ENCODE data around the gene MAL. TPM values are rescaled to one million over a fixed set of nuclear protein-coding genes. Genes with fewer than 3 reads are reported as not detected.
A peak's percentile ranks its signal among the peaks of the same experiment; 100 is the strongest.

MAL gene
- total RNA-seq, 4 donors from 2014 or later: 469 to 1,903 (median 516) TPM

GRCh38 chr2:95015261-95015912 lies 10.1 kb upstream of the MAL start:
- no peak for DNase-seq
- H3K36me3 ChIP-seq: no peaks in the 10 kb centered on the region
- intact Hi-C loops (cut with DNase I): no loop called here
- 73 to 74% methylated on average over 13 of the region's 15 CpGs for WGBS, 2 donors
- peaks cover 0 to 3% (median 0%) of the 10 kb centered on the region in 4 donors for H3K27me3 ChIP-seq
- no peak overlapping the region for H3K4me3 ChIP-seq
- TF ChIP-seq POLR2A (IDR thresholded peaks at IDR 0.05) (no peak), CTCF (IDR thresholded peaks at IDR 0.05) (no peak)
- no peak overlapping the region for H3K27ac ChIP-seq
- peaks cover 9 to 58% (median 13%) of the 10 kb centered on the region in 3 donors for H3K4me1 ChIP-seq
- H3K9me3 ChIP-seq: no peaks in the 10 kb centered on the region

- H3K9me3 ChIP-seq: no peaks in the 10 kb centered on the region
- intact Hi-C loops (cut with DNase I): no loop called here
- no peak overlapping the region for H3K4me3 ChIP-seq
- H3K4me1 ChIP-seq: peaks cover 13 to 70% (median 14%) of the 10 kb centered on the region in 3 donors
- 76 to 100% methylated on average over 3 to 4 of the region's 9 CpGs for WGBS, 2 donors
- H3K36me3 ChIP-seq: no peaks in the 10 kb centered on the region
- H3K27ac ChIP-seq: peak overlapping the region; percentile 75 to 91 (median 88)
- DNase-seq: no peak
- H3K27me3 ChIP-seq: peaks cover 0 to 4% (median 0%) of the 10 kb centered on the region in 4 donors
- no peak for TF ChIP-seq POLR2A (IDR thresholded peaks at IDR 0.05)
- no peak for TF ChIP-seq CTCF (IDR thresholded peaks at IDR 0.05)
These were observed 8.9 kb upstream of the MAL start for GRCh38 chr2:95016616-95017015.

GRCh38 chr2:95017071-95017501 lies 8.4 kb upstream of the MAL start:
- Histone ChIP-seq H3K4me3 (no peak overlapping the region), H3K36me3 (no peaks in the 10 kb centered on the region), H3K27ac (peak overlapping the region; percentile 75 to 91 (median 88)), H3K27me3 (peaks cover 0 to 8% (median 0%) of the 10 kb centered on the region in 4 donors), H3K9me3 (no peaks in the 10 kb centered on the region), H3K4me1 (peaks cover 13 to 75% (median 18%) of the 10 kb centered on the region in 3 donors)
- intact Hi-C loops (cut with DNase I): no loop called here
- DNase-seq: no peak
- WGBS, 2 donors: 46 to 54% methylated on average over 7 to 8 of the region's 9 CpGs
- no peak for TF ChIP-seq POLR2A (IDR thresholded peaks at IDR 0.05)
- no peak for TF ChIP-seq CTCF (IDR thresholded peaks at IDR 0.05)

GRCh38 chr2:95017836-95018235 lies 7.7 kb upstream of the MAL start:
- H3K36me3 ChIP-seq: no peaks in the 10 kb centered on the region
- peaks cover 13 to 82% (median 26%) of the 10 kb centered on the region in 3 donors for H3K4me1 ChIP-seq
- H3K4me3 ChIP-seq: no peak overlapping the region
- 80 to 92% methylated on average over 8 to 9 of the region's 12 CpGs for WGBS, 2 donors
- intact Hi-C loops (cut with DNase I): no loop called here
- no peak for DNase-seq
- no peaks in the 10 kb centered on the region for H3K9me3 ChIP-seq
- peak overlapping the region; percentile 75 to 91 (median 88) for H3K27ac ChIP-seq
- TF ChIP-seq POLR2A (IDR thresholded peaks at IDR 0.05): no peak
- H3K27me3 ChIP-seq: peaks cover 0 to 16% (median 0%) of the 10 kb centered on the region in 4 donors

- WGBS, 2 donors: 77 to 84% methylated on average over 8 to 9 of the region's 10 CpGs
- peaks cover 0 to 21% (median 0%) of the 10 kb centered on the region in 4 donors for H3K27me3 ChIP-seq
- H3K4me3 ChIP-seq: no peak overlapping the region
- no peak for DNase-seq
- H3K4me1 ChIP-seq: peaks cover 13 to 87% (median 28%) of the 10 kb centered on the region in 3 donors
- TF ChIP-seq POLR2A (IDR thresholded peaks at IDR 0.05) (no peak), CTCF (IDR thresholded peaks at IDR 0.05) (no peak)
- intact Hi-C loops (cut with DNase I): no loop called here
- no peaks in the 10 kb centered on the region for H3K9me3 ChIP-seq
- peak overlapping the region; percentile 75 to 91 (median 88) for H3K27ac ChIP-seq
- no peaks in the 10 kb centered on the region for H3K36me3 ChIP-seq
These were observed 7.2 kb upstream of the MAL start for GRCh38 chr2:95018301-95018700.

Measured in esophagus squamous epithelium (tissue), 5 donors.